Activated CD4-positive, alpha-beta memory T cell treated with anti-CD3 and anti-CD28 coated beads for 36 hours (primary cell): ENCODE data around the gene CDH11. TPM values are rescaled to one million over a fixed set of nuclear protein-coding genes. Genes with fewer than 3 reads are reported as not detected.

Experiments
- CTCF ChIA-PET: fragments of 350-600 bp; sonication (Branson Sonifier 250); formaldehyde crosslinking; loops from one replicate; lab custom pipeline; 2021; ENCODE audit warnings: antibody characterized with exemption, inconsistent platforms; lab: Charles Lee
- POLR2A ChIA-PET: fragments of 350-600 bp; sonication (Branson Sonifier 250); formaldehyde crosslinking; loops from one replicate; lab custom pipeline; 2021; ENCODE audit warnings: antibody characterized with exemption; lab: Charles Lee
- DNase-seq: peaks from one replicate; pipeline ENCODE4 v3.0.0-alpha.2; 2020
- H3K27ac Mint-ChIP-seq: one replicate; pipeline ENCODE4 v1.8.0; 2021; ENCODE audit warnings: mixed read lengths
- H3K27me3 Mint-ChIP-seq: one replicate; pipeline ENCODE4 v1.8.0; 2021; ENCODE audit warnings: mixed read lengths
- H3K36me3 Mint-ChIP-seq: one replicate; pipeline ENCODE4 v1.8.0; 2021; ENCODE audit warnings: mixed read lengths
- H3K4me1 Mint-ChIP-seq: one replicate; pipeline ENCODE4 v1.8.0; 2021; ENCODE audit warnings: low read depth, mixed read lengths
- H3K4me3 Mint-ChIP-seq: one replicate; pipeline ENCODE4 v1.8.0; 2021; ENCODE audit warnings: mild to moderate bottlenecking, mixed read lengths
- H3K9me3 Mint-ChIP-seq: one replicate; pipeline ENCODE4 v1.8.0; 2021; ENCODE audit warnings: mixed read lengths
- intact Hi-C: fragments of 100-400 bp; cut with micrococcal nuclease; formaldehyde crosslinking; loops from one replicate; pipeline ENCODE4 v1.15.1; 2023
- total RNA-seq, 2 experiments: library from RNA; stranded (reverse); gene quantifications; one replicate each; pipeline ENCODE4 v1.2.3, GENCODE V29; 2021

The CDH11 gene
- total RNA-seq, 2 experiments from 2014 or later, result not detected

DNA sequence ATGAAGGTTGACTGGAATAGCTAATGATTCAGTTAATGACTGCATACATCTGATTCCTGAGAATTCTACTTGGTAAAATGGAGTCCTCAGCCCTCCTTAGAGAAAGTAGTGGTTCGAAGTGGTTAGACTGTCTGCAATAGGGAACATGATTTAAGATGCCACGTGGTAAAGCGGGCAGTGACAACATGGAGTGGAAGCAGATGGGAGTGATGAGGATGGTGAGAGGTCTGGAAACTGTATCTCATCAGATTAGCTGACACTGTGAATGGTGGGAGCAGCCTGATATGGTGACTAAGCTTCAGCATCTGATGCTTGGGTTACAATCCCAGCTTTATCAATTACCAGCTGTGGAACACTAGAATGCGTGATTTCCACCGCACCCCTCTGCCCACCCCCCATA, 8.4 kb downstream of the CDH11 start:
- no peak for DNase-seq
- Mint-ChIP-seq H3K27me3 (no peaks in the 10 kb centered on the region), H3K9me3 (peaks cover 3% of the 10 kb centered on the region), H3K4me1 (no peaks in the 10 kb centered on the region), H3K36me3 (no peaks in the 10 kb centered on the region), H3K27ac (no peak overlapping the region), H3K4me3 (no peak overlapping the region)
- intact Hi-C loops, result no loop called here
- ChIA-PET CTCF (no interaction called here), POLR2A (no interaction called here)

DNA sequence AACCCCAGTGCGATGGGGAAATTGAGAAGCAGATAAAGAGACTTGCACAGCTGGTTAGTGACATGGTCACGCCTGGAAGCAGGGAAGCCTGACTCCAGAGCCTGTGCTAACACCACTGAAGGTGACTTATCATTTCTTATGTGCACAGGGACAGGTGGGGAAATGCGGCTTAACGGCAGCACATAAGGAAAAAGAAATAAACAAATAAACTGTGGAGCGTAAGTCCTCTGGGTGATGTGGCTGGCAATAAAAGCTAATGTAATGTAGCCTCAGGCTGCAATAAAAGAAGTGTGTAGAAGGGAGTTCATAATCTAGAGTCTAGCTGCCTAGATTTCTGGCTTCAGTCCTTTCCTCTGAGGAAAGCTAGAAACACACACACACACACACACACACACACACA, 10.6 kb downstream of the CDH11 start:
- intact Hi-C loops, result no loop called here
- ChIA-PET CTCF (no interaction called here), POLR2A (no interaction called here)
- Mint-ChIP-seq H3K27me3 (no peaks in the 10 kb centered on the region), H3K4me3 (no peak overlapping the region), H3K9me3 (peaks cover 3% of the 10 kb centered on the region), H3K36me3 (no peaks in the 10 kb centered on the region), H3K27ac (no peak overlapping the region), H3K4me1 (no peaks in the 10 kb centered on the region)
- DNase-seq, result no peak

DNA sequence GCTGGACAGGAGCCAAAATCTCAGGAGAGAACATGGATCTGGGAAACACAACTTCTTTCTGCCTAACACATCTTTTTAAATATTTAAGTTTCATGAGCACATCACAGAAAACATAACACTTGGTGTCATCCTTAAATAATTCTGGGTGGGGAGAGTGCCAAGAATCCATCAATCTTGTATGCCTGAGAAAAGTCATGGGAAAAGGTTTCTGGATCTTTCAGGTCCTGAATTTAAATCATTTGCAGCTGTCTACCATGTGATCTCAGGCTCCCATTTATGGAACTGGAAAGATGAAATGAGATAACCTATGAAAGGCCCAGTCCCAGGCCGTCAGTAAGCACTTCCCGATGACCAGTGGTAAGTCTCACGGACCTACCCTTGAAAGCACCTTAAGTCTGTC, 15.1 kb downstream of the CDH11 start:
- no peaks in the 10 kb centered on the region for H3K36me3 Mint-ChIP-seq
- peaks cover 3% of the 10 kb centered on the region for H3K9me3 Mint-ChIP-seq
- DNase-seq, result no peak
- no peaks in the 10 kb centered on the region for H3K4me1 Mint-ChIP-seq
- POLR2A ChIA-PET, result no interaction called here
- no peak overlapping the region for H3K27ac Mint-ChIP-seq
- intact Hi-C loops, result no loop called here
- H3K4me3 Mint-ChIP-seq, result no peak overlapping the region
- no peaks in the 10 kb centered on the region for H3K27me3 Mint-ChIP-seq
- CTCF ChIA-PET, result interaction anchor here (0.6 kb wide), 1 partner anchor 9 kb away, joined by 3 read pairs; no protein-coding TSS in a partner anchor

DNA sequence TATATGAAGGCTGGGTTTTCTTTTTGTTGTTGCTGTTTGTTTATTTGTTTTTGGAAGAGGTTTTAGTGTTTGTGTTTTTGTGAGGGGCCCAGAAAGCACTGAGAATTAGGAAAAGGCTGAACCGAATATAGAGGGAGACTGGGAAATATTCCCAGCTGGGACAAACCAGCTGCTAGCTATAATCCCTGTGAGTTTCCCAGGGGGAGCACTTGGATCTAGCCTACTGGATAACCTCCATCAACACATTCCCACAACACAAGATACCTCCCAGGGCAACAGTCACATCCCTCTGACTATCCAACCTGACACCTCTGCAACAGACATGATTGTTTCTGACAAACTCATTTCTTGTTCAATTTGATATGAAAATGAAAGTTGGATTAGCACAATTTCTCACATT, 16.7 kb downstream of the CDH11 start:
- ChIA-PET CTCF (no interaction called here), POLR2A (no interaction called here)
- Mint-ChIP-seq H3K27ac (no peak overlapping the region), H3K4me3 (no peak overlapping the region), H3K36me3 (no peaks in the 10 kb centered on the region), H3K4me1 (no peaks in the 10 kb centered on the region), H3K27me3 (no peaks in the 10 kb centered on the region), H3K9me3 (peaks cover 6% of the 10 kb centered on the region)
- intact Hi-C loops, result no loop called here
- DNase-seq, result no peak

DNA sequence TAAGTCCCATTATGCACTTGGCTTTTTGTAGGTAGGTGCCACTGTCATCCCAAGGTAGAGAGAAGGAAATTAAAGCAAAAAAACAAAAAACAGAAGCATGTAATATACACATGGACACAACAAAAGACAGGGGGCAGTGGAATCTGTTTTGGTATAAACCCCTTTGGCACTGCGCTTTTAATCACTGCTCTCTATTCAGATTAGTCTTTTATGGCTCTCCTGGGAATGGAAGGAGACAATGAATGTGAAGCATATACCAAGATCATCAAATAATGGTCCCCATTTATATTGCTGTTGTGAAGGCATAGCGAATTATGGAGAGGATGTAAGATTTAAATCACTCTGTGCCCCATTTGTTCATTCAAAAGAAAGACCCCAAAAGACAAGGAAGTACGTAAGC, 17.4 kb downstream of the CDH11 start:
- Mint-ChIP-seq H3K27ac (no peak overlapping the region), H3K27me3 (no peaks in the 10 kb centered on the region), H3K36me3 (no peaks in the 10 kb centered on the region), H3K4me3 (no peak overlapping the region), H3K9me3 (peaks cover 5% of the 10 kb centered on the region), H3K4me1 (no peaks in the 10 kb centered on the region)
- intact Hi-C loops, result no loop called here
- ChIA-PET CTCF (no interaction called here), POLR2A (no interaction called here)
- DNase-seq, result no peak

DNA sequence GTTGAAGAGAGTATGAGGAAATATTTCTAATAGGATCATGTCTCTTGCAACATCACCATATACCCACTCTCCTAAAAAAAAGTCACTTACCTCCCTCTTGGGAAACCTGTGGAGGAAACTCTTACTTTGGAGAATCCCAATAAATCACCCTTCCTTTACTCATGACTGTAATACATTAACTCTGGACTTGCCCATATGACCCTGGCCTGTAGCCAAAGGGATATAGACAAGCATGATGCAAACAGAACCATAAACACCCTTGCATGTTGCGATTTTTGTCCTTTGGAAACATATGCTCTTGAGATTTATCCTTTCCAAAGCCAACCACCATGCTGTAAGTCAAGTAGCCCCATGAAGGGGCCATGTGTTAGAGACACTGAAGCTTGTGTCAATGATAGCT, 19.5 kb downstream of the CDH11 start:
- no peak for DNase-seq
- Mint-ChIP-seq H3K4me1 (no peaks in the 10 kb centered on the region), H3K4me3 (no peak overlapping the region), H3K9me3 (peaks cover 5% of the 10 kb centered on the region), H3K36me3 (no peaks in the 10 kb centered on the region), H3K27ac (no peak overlapping the region), H3K27me3 (no peaks in the 10 kb centered on the region)
- intact Hi-C loops, result no loop called here
- ChIA-PET POLR2A (no interaction called here), CTCF (no interaction called here)

DNA sequence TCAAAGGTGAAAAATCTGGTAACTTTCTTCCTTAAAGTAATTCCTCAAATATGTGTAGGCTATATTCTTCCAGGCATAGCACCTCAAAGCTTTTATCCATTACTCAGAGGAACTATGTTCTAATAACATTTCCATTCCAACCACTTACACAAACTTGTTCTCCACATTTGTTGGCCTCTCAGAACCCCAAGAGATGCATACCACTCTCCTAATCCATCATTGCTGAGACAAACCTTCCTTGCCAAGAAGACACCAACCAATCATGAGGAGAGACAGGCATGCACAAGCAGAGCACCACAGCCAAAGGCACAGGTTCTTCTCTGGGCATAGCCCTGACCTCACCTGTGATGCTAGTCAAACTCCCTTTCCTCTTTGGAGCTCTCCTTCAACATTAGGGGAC, 20.9 kb downstream of the CDH11 start:
- ChIA-PET CTCF (no interaction called here), POLR2A (no interaction called here)
- H3K4me1 Mint-ChIP-seq, result no peaks in the 10 kb centered on the region
- no peak overlapping the region for H3K4me3 Mint-ChIP-seq
- no peak overlapping the region for H3K27ac Mint-ChIP-seq
- no peaks in the 10 kb centered on the region for H3K27me3 Mint-ChIP-seq
- peaks cover 5% of the 10 kb centered on the region for H3K9me3 Mint-ChIP-seq
- intact Hi-C loops, result no loop called here
- no peaks in the 10 kb centered on the region for H3K36me3 Mint-ChIP-seq
- DNase-seq, result no peak

DNA sequence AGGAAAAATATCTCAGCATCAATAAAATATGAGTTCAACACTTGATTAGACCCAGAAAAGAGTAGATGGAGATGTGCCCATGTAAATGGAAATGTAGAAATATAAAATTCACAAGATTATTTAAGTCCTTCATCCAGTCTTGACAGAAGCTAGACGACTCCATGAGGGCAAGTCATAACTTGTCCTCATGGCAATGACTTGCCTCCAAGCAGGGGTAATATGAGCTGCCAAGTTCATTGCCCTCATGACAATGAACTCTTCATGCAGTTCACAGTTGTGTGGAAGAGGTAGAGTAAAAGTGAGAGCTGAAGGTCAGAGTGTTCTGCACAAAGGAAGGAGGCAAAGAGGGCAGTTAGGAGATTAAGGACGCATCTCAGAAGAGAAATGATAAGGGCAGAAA, 22.3 kb downstream of the CDH11 start:
- Mint-ChIP-seq H3K36me3 (no peaks in the 10 kb centered on the region), H3K27me3 (no peaks in the 10 kb centered on the region), H3K27ac (no peak overlapping the region), H3K9me3 (peaks cover 5% of the 10 kb centered on the region), H3K4me1 (no peaks in the 10 kb centered on the region), H3K4me3 (no peak overlapping the region)
- ChIA-PET CTCF (no interaction called here), POLR2A (no interaction called here)
- no peak for DNase-seq
- intact Hi-C loops, result no loop called here

DNA sequence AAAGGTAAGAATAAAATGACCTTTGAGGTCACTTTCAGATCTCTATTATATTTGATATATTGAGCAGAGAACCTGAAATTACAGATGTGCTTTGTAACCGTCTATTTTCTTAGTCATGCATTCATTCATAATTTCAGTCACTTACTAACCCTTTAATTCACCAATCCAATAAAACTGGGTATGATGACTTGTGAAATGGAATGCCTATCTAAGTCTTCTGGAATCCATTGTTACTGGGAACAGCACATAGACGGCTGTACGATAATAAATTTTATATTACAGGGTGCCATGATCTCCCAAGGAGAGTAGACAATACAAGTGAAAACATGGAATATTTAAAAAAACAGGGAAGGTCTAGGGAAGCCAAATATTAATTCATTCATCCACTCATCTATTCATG, 22.9 kb downstream of the CDH11 start:
- no peaks in the 10 kb centered on the region for H3K36me3 Mint-ChIP-seq
- H3K27me3 Mint-ChIP-seq, result no peaks in the 10 kb centered on the region
- H3K4me3 Mint-ChIP-seq, result no peak overlapping the region
- no peak for DNase-seq
- POLR2A ChIA-PET, result no interaction called here
- intact Hi-C loops, result no loop called here
- no peak overlapping the region for H3K27ac Mint-ChIP-seq
- H3K9me3 Mint-ChIP-seq, result peaks cover 5% of the 10 kb centered on the region
- no peaks in the 10 kb centered on the region for H3K4me1 Mint-ChIP-seq
- CTCF ChIA-PET, result no interaction called here

DNA sequence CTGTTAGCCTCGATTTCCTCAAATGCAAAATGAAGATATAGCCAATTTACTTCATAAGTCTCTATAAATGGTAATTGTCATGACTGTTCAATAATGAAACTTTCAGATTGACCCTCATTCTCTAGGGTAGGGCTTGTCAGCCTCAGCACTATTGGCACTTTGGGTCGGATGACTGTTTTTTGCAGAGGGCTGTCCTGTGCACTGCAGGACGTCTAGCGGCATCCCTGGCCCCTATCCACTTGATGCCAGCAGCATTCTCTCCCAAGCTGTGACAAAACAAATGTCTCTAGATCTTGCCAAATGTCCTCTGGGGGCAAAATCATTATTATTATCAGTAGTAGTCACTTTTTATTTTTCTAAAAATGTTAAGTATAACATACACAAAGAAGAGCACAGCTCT, 24.6 kb downstream of the CDH11 start:
- no peak overlapping the region for H3K27ac Mint-ChIP-seq
- no peak overlapping the region for H3K4me3 Mint-ChIP-seq
- CTCF ChIA-PET, result no interaction called here
- peaks cover 5% of the 10 kb centered on the region for H3K9me3 Mint-ChIP-seq
- intact Hi-C loops, result no loop called here
- POLR2A ChIA-PET, result no interaction called here
- no peaks in the 10 kb centered on the region for H3K36me3 Mint-ChIP-seq
- H3K4me1 Mint-ChIP-seq, result no peaks in the 10 kb centered on the region
- H3K27me3 Mint-ChIP-seq, result no peaks in the 10 kb centered on the region
- DNase-seq, result no peak

DNA sequence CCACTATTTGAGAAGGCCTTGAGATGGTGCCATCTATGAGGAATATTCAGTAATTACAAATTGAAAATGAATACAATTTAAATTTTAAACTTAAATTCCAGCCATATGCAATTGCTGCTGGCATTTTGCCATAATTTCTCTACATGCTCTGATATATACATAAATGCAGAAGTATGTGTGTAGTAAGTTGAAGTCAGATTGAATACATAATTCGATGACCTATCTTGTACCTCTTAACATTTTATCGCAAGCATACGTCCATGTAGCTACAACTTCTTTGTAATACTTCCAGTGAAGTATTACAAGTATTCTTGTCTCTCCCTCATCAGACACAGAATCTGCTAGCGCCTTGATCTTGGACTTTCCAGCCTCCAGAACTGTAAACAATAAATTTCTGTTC, 26.0 kb downstream of the CDH11 start:
- Mint-ChIP-seq H3K4me3 (no peak overlapping the region), H3K27ac (no peak overlapping the region), H3K36me3 (no peaks in the 10 kb centered on the region), H3K27me3 (no peaks in the 10 kb centered on the region), H3K9me3 (peaks cover 2% of the 10 kb centered on the region), H3K4me1 (no peaks in the 10 kb centered on the region)
- intact Hi-C loops, result no loop called here
- ChIA-PET POLR2A (no interaction called here), CTCF (no interaction called here)
- no peak for DNase-seq

DNA sequence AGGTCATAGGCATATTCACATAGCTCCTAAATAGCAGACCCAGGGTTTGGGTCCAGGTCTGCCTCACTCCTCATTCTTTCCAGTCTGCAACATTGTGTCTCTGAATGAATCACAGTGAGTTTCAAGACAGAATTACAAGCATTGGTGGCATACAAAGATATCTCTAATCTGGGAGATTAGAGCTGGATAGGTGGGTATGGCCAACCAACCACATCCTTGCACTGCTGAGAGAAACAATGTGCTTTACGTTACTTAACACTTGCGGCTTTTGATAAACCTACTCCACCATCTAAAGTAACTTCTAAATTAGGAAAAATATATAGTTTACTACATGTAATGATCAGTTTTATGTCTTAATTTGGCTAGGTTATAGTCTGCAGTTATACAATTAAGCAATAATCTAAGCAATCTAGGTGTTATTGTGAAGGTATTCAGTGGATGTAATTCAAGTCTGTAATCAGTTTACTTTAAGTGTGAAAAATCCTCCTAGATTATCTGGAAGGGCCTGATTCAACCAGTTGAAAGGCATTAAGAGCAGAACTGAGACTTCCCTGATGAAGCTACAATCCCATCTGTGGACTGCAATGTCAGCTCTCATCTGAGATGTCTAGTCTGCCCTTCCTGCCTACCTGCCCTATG, 26.7 kb downstream of the CDH11 start:
- no peaks in the 10 kb centered on the region for H3K36me3 Mint-ChIP-seq
- H3K4me3 Mint-ChIP-seq, result no peak overlapping the region
- POLR2A ChIA-PET, result no interaction called here
- no peaks in the 10 kb centered on the region for H3K4me1 Mint-ChIP-seq
- intact Hi-C loops, result no loop called here
- no peaks in the 10 kb centered on the region for H3K27me3 Mint-ChIP-seq
- peaks cover 2% of the 10 kb centered on the region for H3K9me3 Mint-ChIP-seq
- CTCF ChIA-PET, result no interaction called here
- H3K27ac Mint-ChIP-seq, result no peak overlapping the region
- DNase-seq, result no peak

DNA sequence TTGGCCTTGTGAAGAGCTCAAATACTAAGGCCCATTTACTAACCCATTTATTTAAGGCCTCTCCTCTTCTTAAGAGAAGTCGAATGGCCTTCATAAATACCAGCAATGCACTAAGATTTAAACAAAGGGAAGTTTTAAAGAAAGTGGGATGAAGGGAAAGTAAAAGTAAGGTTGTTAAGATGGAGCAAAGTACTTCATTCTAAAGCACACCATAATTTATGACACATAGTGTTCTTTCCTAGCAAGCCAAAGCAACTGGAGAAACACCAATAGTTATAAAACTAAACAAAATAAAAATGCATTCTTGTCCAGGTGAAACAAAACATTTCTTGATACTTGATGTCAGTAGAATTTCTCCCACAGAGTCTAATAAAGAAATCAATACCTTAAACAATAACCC, 27.9 kb downstream of the CDH11 start:
- intact Hi-C loops, result no loop called here
- no peaks in the 10 kb centered on the region for H3K9me3 Mint-ChIP-seq
- H3K4me1 Mint-ChIP-seq, result no peaks in the 10 kb centered on the region
- DNase-seq, result no peak
- no peaks in the 10 kb centered on the region for H3K36me3 Mint-ChIP-seq
- no peak overlapping the region for H3K4me3 Mint-ChIP-seq
- CTCF ChIA-PET, result no interaction called here
- H3K27ac Mint-ChIP-seq, result no peak overlapping the region
- POLR2A ChIA-PET, result no interaction called here
- no peaks in the 10 kb centered on the region for H3K27me3 Mint-ChIP-seq
